Endometrial microvascular endothelial cells (primary cell): ENCODE data around the gene DHX8. TPM values are rescaled to one million over a fixed set of nuclear protein-coding genes. Genes with fewer than 3 reads are reported as not detected.

ENCODE experiments used
- in situ Hi-C: cut with HindIII; loops from 2 replicates; pipeline ENCODE4 v1.10.0; 2017; ENCODE audit warnings: low sequenced_read_pairs, low pct_unique_long_range_greater_than_20kb; ENCODE audit errors: inconsistent ontology term
- total RNA-seq: library from RNA; depleted of rRNA; stranded (reverse); fragments of >200 nt; gene quantifications from one replicate; pipeline ENCODE4 v1.2.3, GENCODE V29; 2015; ENCODE audit errors: inconsistent ontology term

Gene DHX8
- total RNA-seq, 1 donor from 2014 or later: 35.4 TPM

DNA sequence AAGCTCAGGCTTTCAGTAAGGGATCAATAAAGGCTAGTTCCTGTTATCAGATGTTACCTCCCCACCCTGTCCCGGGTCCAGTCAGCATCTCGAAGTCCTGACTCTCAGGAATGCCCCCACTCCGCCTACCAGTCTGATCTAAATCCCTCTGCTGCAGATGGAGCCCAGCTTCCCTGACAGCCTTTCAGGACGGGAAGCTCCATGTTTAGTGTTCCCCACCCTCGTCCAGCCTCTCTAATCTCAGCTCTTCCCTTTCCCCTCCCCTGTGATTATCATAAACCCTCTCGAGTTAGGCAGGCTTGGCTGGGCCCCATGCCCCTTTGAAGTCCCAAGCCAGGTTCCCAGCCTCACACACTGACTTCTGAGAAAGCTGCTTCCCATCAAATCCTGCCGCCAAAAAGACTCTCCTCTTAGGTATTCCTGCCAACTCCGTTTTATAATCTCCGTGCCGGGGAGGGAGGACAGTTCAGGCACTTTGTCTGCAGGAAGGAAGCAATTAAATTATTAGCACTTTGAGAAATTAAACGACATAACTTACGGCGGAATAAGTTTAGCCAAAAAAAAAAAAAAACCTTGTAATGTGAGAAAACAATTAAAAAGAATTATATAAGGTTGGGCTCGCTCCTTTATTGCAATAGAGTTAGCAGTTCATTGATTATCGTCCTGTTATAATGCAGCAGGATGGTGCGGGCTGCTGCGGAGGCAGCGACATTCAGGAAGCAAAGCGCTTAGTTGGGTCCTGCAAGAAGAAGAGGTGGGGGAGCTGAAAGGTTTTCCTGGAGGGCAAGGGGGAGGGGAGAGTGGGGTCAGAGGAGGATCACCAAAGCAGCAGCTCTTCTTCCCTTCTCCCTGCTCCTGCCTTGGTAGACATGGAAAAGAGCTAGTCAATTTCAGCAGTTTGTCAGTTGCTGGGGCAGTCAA is 79.2 kb downstream of the DHX8 start:
- in situ Hi-C loops: no loop called here

DNA sequence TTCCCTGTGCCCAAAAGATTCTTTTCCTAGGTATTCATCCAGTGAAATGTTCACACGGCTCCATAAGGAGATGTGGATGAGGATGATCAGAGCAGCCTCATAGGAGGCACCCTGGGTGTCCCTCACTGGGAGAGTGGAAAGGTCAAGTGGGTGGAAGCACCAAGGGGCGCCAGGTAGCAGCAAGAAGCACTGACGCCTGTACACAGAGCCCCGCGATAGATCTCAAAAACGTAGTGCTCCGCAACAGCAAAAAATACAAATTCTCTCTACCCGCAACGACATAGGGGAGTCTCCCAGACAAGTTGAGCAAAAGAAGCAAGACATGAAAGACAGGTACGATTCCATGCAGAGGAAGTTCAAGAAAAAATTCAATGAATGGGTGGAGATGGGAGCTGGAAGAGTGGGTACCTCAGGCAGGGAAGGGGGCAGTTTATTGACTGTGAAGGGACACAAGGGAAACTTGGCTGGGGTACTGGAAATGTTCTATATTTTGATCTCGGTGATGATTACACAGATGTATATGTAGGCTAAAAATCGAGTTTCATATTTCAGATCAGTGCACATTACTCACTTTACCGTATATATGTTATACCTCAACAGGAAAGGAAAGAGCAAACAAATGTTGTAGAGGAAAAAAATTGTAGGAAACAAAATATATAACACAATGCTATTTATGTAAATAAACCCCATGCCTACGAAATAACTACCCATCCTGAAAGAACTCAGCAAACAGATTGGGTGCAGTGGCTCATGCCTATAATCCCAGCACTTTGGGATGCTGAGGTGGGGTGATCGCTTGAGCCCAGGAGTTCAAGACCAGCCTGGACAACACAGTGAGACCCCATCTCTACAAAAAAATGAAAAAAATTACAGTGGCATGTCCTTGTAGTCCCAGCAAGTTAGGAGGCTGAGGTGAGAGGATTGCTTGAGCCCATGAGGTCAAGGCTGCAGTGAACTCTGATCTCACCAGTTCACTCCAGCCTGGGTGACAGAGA is 80.1 kb downstream of the DHX8 start:
- in situ Hi-C loops: no loop called here

DNA sequence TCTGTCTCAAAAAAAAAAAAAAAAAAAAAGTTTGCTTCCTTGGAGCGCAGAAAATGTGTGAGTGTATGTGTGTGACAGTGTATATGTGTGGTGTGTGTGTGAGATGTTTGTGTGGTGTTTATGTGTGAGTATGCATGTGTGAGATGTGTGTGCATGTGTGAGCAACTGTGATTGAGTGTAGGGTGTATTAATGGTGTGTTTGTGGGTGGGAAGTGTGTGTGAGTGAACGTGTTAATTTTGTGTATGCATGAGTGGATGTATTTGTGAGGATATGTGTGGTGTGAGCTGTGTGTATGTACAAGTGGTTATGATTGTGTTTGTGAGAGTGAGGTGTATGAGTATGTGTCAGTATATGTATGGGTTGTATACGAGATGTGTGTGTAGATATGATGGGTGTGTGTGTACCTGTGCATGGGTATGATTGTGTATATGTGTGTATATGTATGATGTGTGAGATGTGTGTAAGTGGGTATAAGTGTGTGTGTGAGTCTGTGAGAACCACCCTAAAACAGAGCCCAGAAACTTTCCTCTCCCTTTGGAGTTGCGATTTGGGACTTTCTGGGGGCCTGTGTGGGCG is 84.8 kb downstream of the DHX8 start:
- in situ Hi-C loops: no loop called here

DNA sequence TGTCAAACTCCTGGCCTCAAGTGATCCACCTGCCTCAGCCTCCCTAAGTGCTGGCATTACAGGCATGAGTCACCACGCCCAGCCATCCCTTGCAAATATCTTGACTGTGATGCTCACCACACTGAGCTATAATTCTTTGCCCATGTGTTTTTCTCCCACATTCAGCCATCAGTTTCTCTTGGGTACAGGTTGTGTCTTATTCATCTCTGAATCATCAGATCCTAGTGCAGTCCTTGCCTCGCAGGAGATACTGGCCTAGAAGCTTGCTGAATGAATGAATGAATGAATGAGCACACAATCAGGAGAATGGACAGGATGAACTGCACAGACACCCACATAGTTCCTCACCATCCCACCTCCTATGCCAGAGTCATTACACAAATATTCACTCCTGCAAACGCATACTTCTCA is 86.7 kb downstream of the DHX8 start:
- in situ Hi-C loops: no loop called here

DNA sequence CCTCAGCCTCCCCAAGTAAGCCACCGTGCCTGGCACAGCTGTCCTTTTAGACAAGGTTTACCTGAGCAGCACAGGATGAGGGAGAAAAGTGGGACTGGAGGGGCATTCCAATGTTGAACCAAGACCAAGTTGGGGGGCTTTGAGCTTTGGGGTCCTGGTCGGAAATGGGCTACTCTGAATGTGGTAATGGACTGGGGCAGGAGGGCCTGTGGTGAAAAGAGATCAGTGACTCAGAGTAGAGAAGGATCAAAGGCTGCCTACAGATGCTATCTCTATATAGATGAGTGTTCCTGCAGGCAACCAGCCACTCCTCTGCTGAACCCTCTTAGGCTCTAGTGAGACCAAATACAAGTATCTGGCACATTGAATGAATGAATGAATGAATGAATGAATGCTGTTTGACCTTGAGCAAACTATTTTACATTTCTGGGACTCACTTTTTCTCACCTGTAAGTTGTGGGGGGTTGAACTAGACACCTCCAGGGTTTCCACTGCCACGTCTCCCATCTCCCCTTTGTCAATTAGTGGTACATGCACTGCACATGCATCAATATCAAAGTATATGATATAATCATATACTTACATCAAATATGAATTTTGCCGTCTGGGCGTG is 88.7 kb downstream of the DHX8 start:
- in situ Hi-C loops: no loop called here

DNA sequence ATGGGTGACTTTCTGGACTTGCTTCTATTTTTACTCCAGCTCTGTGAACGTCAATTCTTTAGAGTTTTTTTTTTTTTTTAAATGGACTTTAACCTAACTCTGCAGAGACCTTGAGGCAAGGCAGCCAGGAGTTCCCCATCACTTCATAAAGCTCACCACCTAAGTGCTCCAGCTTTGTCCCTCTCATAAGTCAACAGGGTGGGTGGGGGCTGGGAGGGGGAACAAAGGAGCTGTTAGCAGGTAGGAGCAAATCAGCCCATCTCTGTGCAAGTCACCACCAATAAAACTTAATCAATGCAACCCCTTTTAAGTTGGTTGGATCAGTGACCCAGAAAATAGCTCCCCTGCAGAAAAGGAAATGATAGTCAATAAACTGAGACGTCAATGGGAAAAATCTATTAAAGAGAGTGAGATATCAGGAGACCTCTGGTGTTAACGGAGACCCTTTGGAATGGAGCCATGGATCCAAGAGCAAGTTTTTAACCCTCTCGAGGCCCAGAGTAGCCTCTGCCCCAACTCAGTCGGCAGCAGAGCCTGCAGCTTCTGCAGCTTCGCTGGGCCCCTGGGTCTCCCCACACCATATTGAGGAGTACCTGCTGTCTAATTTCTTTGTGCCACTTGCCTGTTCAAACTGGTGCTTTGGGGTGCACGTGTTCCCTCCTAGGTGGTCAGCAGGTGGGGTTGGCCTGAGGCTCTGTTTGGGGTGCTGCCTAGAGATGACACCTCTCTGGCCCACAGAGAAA is 90.0 kb downstream of the DHX8 start:
- in situ Hi-C loops: no loop called here

DNA sequence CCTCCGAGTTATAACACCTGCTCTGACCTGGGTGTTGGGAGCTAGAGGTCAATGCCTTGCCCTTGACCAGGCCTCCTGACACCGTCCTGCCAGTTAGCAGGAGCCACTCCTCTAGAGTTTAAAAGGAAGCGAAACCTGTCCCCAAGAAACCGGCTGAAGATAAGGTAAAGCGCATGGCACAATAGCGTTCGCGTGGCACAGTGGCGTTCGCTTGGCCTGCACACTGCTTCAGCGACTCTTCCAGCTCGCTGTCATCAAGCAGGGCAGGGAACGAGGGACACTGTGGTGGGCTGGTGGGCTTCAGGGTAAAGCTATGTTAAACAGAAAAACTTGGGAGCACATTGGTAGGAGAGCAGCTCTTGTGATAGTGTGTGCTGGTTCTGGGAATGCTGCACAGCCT is 90.6 kb downstream of the DHX8 start:
- in situ Hi-C loops: no loop called here

DNA sequence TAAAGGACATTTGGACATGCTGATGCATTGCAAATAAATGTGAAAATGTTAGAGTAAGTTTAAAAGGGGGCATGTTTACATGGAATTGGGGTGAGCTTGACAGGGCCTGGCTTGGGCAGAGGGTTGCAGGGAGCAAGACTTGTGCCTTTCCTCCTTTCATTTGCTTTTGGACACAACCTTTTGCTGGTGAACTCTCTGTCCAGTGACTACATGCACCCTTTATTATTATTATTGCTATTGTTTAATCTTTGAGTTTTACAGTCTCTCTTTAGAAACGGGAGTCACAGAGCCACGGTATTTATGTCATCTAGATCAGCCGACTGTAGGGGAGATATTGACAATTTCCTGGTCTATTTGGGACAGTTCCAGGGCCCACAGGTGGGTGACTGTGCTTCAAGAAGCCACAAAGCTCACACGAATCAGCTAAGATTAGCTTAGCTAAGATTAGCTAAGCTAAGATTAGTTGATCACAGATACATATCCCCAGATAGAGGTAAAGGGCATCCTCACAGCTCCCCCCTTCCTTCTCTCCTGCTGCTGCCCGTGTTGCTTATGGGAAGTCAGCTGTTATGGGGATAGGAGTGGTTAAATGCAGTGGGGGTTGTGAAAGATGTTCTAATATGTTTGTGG is 91.2 kb downstream of the DHX8 start:
- in situ Hi-C loops: no loop called here

Other genes with a start within 250 kb of the DHX8 start
- gene RNU2-1, start 250.0 kb upstream of the DHX8 start, total RNA-seq: not detected
- 1.4 TPM for gene ARL4D, start 85.0 kb upstream of the DHX8 start, total RNA-seq
- gene ETV4, start 62.4 kb downstream of the DHX8 start, total RNA-seq: 15.1 TPM
- not detected for gene MEOX1, start 177.9 kb downstream of the DHX8 start, total RNA-seq